ENCODE results near the gene CCDC47.

CCDC47 gene

DNA sequence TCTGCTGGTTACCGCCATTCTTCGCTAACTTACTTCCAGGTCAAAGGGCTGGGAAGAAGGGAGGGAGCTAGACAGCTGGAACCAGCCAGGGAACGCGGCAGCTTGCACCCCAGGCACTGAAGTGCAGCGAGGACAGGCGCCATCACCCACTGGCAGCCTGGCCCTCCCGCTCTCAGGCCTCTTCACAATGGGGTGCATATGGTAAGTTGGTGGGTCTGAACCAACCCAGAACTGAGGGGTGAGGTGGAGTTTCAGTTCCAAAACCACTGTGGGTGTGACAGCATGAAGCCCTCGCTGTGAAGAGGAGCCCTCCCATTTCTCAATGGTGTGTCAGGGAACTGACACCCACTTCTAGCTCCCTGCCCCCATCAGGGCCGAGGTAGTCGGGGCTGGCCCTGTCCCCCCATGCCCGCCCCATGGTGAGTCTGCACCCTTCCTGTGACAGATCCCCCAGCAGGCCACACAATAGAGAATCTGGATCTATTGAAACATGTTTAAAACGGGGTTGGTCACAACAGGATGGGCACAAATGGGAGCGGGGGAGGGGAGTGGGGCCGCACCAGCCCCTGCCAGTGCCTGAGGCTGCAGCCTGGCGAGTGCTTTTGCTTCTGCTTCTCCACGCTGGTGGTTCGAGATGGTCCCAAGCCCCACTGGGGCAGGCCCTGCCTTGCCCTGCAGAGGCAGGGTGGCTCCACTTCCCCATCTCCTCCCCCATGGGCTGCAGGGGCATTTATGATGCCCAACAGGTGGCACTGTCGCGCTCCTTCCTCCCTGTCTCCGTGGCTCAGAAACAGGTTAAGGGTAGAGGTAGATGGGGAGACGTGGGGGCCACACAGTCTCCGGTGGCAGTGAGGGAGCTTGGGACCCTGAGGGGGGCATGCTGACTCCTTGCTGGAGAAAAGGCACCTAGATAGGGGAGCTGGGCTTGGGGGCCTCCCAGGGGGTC, 75.8 kb downstream of the CCDC47 start:
- peak; percentile 76 to 88 (median 82) for DNase-seq

DNA sequence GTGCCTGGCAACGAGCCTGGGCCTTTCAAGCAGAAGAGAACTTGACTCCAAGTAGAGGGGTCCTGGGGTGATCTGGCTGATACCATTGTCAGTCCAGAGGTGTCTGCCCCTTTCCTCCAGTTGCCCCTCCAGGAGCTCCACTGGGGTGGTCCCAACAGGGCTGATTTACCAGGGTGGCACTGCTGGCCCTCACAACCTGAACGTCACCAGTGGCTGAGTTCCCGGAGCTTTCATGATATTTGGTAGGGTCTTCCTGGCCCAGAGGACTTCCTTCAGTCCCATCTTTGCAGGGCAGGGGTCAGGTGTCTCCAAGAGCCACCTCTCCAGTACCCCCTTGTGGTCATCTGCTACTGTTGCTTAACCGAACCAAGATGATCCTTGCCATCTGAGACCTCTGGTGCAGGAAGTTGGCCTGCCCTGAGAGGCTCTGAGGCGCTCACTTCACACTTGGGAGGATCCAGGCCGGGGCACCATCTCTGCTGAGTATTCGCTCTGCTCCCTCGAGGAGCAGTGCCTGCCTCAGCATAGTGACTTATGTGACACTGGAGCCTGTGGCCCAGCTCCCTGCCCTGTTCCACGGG, 76.9 kb downstream of the CCDC47 start:
- DNase-seq: peak; percentile 30 to 54 (median 45)

DNA sequence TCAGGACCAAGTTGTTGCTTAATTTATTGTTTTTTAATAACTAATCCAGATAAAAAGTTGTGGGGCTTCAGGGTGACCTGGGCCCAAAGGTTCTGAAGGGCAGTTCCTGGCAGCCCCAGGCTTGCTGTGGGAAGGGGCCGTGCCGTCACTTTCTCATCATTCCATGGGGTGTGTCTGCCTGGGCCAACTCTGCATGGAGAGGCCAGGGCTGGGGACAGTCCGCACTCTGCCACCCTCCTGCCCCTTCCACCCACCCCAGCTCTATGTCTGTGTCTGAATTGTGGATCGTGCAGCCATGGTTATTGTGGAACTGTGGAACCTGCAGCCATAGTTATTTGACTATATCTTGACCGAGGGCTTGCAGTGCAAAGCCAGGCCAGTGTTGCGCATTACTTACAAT, 77.5 kb downstream of the CCDC47 start:
- peak in 1 of 3 donors; percentile 8 for DNase-seq

Data from suppressor macrophage treated with lipopolysaccharide for 1 hour (primary cell).